Measurements from ENCODE around the gene GFAP. TPM values are rescaled to one million over a fixed set of nuclear protein-coding genes. Genes with fewer than 3 reads are reported as not detected.

The GFAP gene
- total RNA-seq, 4 donors from 2014 or later = 0.25 TPM; not detected in 3

GRCh38 chr17:44924107-44924544, 8.8 kb upstream of the GFAP start:
- TF ChIP-seq CTCF (IDR thresholded peaks at IDR 0.05) (no peak), POLR2A (IDR thresholded peaks at IDR 0.05) (no peak)
- intact Hi-C loops (cut with DNase I; ENCODE audit: low total_unique reads) = no loop called here
- DNase-seq (ENCODE audit: low spot score in 2 of 2) = no peak

GRCh38 chr17:44922746-44923470, 7.6 kb upstream of the GFAP start:
- TF ChIP-seq CTCF (IDR thresholded peaks at IDR 0.05) (no peak), POLR2A (IDR thresholded peaks at IDR 0.05) (no peak)
- no peak overlapping the region for H3K4me3 ChIP-seq (ENCODE audit: low read depth, poor library complexity, severe bottlenecking)
- DNase-seq (ENCODE audit: low spot score in 2 of 2) = peak in 1 of 2 donors; percentile 73
- intact Hi-C loops (cut with DNase I; ENCODE audit: low total_unique reads) = no loop called here
- 80 to 87% methylated on average over 13 to 19 of the region's 19 CpGs for WGBS, 2 donors

More at GRCh38 chr17:44924107-44924544, 8.8 kb upstream of the GFAP start:
- no peak overlapping the region for H3K4me3 ChIP-seq (ENCODE audit: low read depth, poor library complexity, severe bottlenecking)
- WGBS, 2 donors = 83 to 87% methylated on average over 9 of the region's 9 CpGs

- intact Hi-C loops (cut with DNase I; ENCODE audit: low total_unique reads) = no loop called here
- WGBS, 2 donors = 90 to 93% methylated on average over 6 of the region's 6 CpGs
- no peak overlapping the region for H3K4me3 ChIP-seq (ENCODE audit: low read depth, poor library complexity, severe bottlenecking)
- TF ChIP-seq CTCF (IDR thresholded peaks at IDR 0.05) (no peak), POLR2A (IDR thresholded peaks at IDR 0.05) (no peak)
- no peak for DNase-seq (ENCODE audit: low spot score in 2 of 2)
Measured at GRCh38 chr17:44922136-44922535, 6.8 kb upstream of the GFAP start.

- intact Hi-C loops (cut with DNase I; ENCODE audit: low total_unique reads) = no loop called here
- no peak overlapping the region for H3K4me3 ChIP-seq (ENCODE audit: low read depth, poor library complexity, severe bottlenecking)
- TF ChIP-seq POLR2A (IDR thresholded peaks at IDR 0.05) (no peak), CTCF (IDR thresholded peaks at IDR 0.05) (no peak)
- DNase-seq (ENCODE audit: low spot score in 2 of 2) = peak in 1 of 2 donors; percentile 64
- WGBS, 2 donors = 69 to 82% methylated on average over 11 of the region's 11 CpGs
Measured at GRCh38 chr17:44921122-44921882, 6.0 kb upstream of the GFAP start.

GRCh38 chr17:44920565-44920940, 5.3 kb upstream of the GFAP start:
- TF ChIP-seq CTCF (IDR thresholded peaks at IDR 0.05) = no peak
- no peak for TF ChIP-seq POLR2A (IDR thresholded peaks at IDR 0.05)
- DNase-seq (ENCODE audit: low spot score in 2 of 2) = peak in 1 of 2 donors; percentile 73
- WGBS, 2 donors = 79 to 84% methylated on average over 7 of the region's 7 CpGs
- no peak overlapping the region for H3K4me3 ChIP-seq (ENCODE audit: low read depth, poor library complexity, severe bottlenecking)
- intact Hi-C loops (cut with DNase I; ENCODE audit: low total_unique reads) = no loop called here
